HCT116 (cell line): ENCODE measurements around the gene ZNF628.

Source experiments
- CEBPB ChIP-seq: IDR thresholded peaks from 2 replicates; pipeline ENCODE4 v1.6.1; 2012; ENCODE audit warnings: low read depth
- EGR1 ChIP-seq: IDR thresholded peaks from 2 replicates; pipeline ENCODE4 v1.6.1; 2012; ENCODE audit warnings: low read depth
- ELF1 ChIP-seq: IDR thresholded peaks from 2 replicates; pipeline ENCODE4 v1.6.1; 2012; ENCODE audit warnings: low read depth, borderline replicate concordance
- EZH2 ChIP-seq: fragments of 200-600 bp; sonication (generic); IDR thresholded peaks from 2 replicates; pipeline ENCODE4 v1.6.1; 2017; ENCODE audit warnings: antibody characterized with exemption, mixed run types
- JUND ChIP-seq: IDR thresholded peaks from 2 replicates; pipeline ENCODE4 v1.6.1; 2012
- POLR2A ChIP-seq: IDR thresholded peaks from 2 replicates; pipeline ENCODE4 v1.7.0; 2011; ENCODE audit warnings: borderline replicate concordance; ENCODE audit not compliant: insufficient read depth, insufficient read length; ENCODE audit errors: extremely low read depth
- POLR2AphosphoS5 ChIP-seq: IDR thresholded peaks from 2 replicates; pipeline ENCODE4 v1.6.1; 2011; ENCODE audit warnings: mild to moderate bottlenecking, low read depth, low read length, moderate library complexity
- RAD21 ChIP-seq: IDR thresholded peaks from 2 replicates; pipeline ENCODE4 v1.6.1; 2012; ENCODE audit warnings: low read depth, mild to moderate bottlenecking
- SRF ChIP-seq: IDR thresholded peaks from 2 replicates; pipeline ENCODE4 v1.6.1; 2012; ENCODE audit warnings: low read depth
- TCF7L2 ChIP-seq: IDR thresholded peaks from 2 replicates; pipeline ENCODE4 v1.7.0; 2011; ENCODE audit warnings: borderline replicate concordance, inconsistent platforms; ENCODE audit not compliant: insufficient read depth, insufficient read length; ENCODE audit errors: extremely low read depth
- YY1 ChIP-seq: IDR thresholded peaks from 2 replicates; pipeline ENCODE4 v1.6.1; 2011; ENCODE audit warnings: low read length, low read depth, moderate library complexity, mild to moderate bottlenecking; ENCODE audit not compliant: insufficient replicate concordance; ENCODE audit errors: extremely low read depth
- TF ChIP-seq, protein P1 (sequence below), 3 experiments: fragments of 200-600 bp in 1 of 3; sonication (generic) in 1 of 3; IDR thresholded peaks in 2 of 3; conservative IDR thresholded peaks in 1 of 3; 2 replicates each; pipeline ENCODE4 v1.5.1; 2012 to 2017; ENCODE audit warnings: low read depth in 2 of 3, low read length in 2 of 3, antibody characterized with exemption in 1 of 3, borderline replicate concordance in 1 of 3, control low read depth in 1 of 3, mild to moderate bottlenecking in 1 of 3, mixed read lengths in 1 of 3, mixed run types in 1 of 3, moderate library complexity in 1 of 3; ENCODE audit not compliant: insufficient read depth in 1 of 3
- TF ChIP-seq, protein P2 (sequence below): IDR thresholded peaks from 2 replicates; pipeline ENCODE4 v1.6.1; 2012
- TF ChIP-seq, protein P3 (sequence below): IDR thresholded peaks from 2 replicates; pipeline ENCODE4 v1.6.1; 2012; ENCODE audit warnings: low read depth

DNA sequence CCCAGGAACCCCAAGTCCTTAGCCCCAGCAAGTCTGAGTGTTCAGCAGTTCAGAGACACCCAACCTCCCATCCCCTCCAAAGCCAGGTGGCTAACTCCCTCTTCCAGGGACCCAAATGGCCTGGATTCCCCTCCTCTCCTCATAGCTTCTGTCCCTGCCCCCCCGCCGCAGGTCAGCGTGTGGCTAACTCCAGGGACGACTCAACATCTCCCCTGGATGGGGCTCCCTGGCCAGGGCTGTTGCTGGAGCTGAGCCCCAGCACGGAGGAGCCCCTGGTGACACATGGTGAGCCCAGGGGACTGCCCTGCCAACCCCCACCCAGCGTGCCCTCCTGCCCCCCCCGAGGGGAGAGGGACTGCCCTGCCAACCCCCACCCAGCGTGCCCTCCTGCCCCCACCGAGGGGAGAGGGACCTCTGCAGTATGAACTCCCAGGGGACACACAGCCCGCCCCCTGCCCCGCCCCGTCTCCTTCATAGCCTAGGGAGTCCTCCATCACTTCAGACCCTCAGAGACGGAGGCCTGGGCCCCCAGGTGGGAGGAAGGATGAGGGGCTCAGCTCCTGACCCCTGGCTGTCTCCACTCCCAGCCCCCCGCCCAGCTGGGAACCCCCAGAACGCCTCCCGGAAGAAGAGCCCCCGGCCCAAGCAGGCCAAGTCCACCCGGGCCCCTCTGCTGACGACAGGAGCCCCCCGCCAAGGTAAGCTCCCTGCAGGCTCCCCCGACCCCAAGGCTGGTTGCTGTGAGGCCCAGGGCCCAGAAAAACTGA is 13.5 kb downstream of the ZNF628 start:
- TF ChIP-seq TCF7L2, result no peak
- TF ChIP-seq, protein P1, sequence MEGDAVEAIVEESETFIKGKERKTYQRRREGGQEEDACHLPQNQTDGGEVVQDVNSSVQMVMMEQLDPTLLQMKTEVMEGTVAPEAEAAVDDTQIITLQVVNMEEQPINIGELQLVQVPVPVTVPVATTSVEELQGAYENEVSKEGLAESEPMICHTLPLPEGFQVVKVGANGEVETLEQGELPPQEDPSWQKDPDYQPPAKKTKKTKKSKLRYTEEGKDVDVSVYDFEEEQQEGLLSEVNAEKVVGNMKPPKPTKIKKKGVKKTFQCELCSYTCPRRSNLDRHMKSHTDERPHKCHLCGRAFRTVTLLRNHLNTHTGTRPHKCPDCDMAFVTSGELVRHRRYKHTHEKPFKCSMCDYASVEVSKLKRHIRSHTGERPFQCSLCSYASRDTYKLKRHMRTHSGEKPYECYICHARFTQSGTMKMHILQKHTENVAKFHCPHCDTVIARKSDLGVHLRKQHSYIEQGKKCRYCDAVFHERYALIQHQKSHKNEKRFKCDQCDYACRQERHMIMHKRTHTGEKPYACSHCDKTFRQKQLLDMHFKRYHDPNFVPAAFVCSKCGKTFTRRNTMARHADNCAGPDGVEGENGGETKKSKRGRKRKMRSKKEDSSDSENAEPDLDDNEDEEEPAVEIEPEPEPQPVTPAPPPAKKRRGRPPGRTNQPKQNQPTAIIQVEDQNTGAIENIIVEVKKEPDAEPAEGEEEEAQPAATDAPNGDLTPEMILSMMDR (IDR thresholded peaks at IDR 0.05 in 2 of 3, conservative IDR thresholded peaks at IDR 0.05 in 1 of 3; ENCODE audit: borderline replicate concordance in 1 of 3, insufficient read depth in 1 of 3, low read depth in 2 of 3, low read length in 2 of 3), result no peak
- TF ChIP-seq EZH2, result no peak
- TF ChIP-seq, protein P2, sequence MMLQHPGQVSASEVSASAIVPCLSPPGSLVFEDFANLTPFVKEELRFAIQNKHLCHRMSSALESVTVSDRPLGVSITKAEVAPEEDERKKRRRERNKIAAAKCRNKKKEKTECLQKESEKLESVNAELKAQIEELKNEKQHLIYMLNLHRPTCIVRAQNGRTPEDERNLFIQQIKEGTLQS, result no peak
- no peak for TF ChIP-seq EGR1
- no peak for TF ChIP-seq ELF1
- TF ChIP-seq POLR2A, result no peak
- TF ChIP-seq, protein P3, sequence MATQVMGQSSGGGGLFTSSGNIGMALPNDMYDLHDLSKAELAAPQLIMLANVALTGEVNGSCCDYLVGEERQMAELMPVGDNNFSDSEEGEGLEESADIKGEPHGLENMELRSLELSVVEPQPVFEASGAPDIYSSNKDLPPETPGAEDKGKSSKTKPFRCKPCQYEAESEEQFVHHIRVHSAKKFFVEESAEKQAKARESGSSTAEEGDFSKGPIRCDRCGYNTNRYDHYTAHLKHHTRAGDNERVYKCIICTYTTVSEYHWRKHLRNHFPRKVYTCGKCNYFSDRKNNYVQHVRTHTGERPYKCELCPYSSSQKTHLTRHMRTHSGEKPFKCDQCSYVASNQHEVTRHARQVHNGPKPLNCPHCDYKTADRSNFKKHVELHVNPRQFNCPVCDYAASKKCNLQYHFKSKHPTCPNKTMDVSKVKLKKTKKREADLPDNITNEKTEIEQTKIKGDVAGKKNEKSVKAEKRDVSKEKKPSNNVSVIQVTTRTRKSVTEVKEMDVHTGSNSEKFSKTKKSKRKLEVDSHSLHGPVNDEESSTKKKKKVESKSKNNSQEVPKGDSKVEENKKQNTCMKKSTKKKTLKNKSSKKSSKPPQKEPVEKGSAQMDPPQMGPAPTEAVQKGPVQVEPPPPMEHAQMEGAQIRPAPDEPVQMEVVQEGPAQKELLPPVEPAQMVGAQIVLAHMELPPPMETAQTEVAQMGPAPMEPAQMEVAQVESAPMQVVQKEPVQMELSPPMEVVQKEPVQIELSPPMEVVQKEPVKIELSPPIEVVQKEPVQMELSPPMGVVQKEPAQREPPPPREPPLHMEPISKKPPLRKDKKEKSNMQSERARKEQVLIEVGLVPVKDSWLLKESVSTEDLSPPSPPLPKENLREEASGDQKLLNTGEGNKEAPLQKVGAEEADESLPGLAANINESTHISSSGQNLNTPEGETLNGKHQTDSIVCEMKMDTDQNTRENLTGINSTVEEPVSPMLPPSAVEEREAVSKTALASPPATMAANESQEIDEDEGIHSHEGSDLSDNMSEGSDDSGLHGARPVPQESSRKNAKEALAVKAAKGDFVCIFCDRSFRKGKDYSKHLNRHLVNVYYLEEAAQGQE, result no peak
- TF ChIP-seq RAD21, result no peak
- TF ChIP-seq JUND, result no peak
- TF ChIP-seq YY1, result no peak
- no peak for TF ChIP-seq SRF
- TF ChIP-seq POLR2AphosphoS5, result no peak
- TF ChIP-seq CEBPB, result no peak
